ENCODE results near the gene PTPRT. TPM values are rescaled to one million over a fixed set of nuclear protein-coding genes. Genes with fewer than 3 reads are reported as not detected.

Gene PTPRT
- total and polyA plus RNA-seq, 10 of the 15 experiments (the other 5 are each of a cell fraction or from before 2014, with no cell fraction given): not detected

DNA sequence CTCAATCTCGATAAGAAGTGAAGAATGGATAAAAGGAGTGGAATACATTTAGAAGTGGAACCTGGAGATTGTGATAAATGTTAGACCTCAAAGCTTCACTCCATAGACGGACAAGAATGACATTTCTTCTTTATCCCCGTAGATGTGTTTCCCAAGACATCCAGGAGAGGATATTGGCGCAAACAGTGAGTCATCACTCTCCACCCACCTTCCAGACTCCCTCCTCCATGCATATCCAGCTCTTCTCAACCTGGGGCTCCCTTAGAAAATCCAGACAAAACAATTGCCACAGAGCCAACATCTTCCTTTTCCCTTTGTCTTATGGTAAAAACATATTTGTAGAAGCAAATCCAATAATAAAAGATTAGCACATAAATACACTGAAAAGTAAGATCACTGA lies 586.1 kb downstream of the PTPRT start:
- POLR2A ChIA-PET: no interaction called here
- Histone ChIP-seq H3K27me3 (replicated peaks in 1 of 2; ENCODE audit: control insufficient read depth in 2 of 2, insufficient read depth in 2 of 2, low read length in 1 of 2) (no peaks in the 10 kb centered on the region; a peak in 1 of 4 replicates), H3K36me3 (ENCODE audit: control insufficient read depth in 2 of 2, insufficient read depth in 2 of 2, low read length in 1 of 2) (no peaks in the 10 kb centered on the region), H4K20me1 (ENCODE audit: control insufficient read depth, insufficient read depth) (no peaks in the 10 kb centered on the region), H3K9me3 (replicated peaks; ENCODE audit: control insufficient read depth, insufficient read depth, low read length) (no peaks in the 10 kb centered on the region), H3K79me2 (ENCODE audit: control insufficient read depth, insufficient read depth, low read length) (no peaks in the 10 kb centered on the region), H3K4me3 (no peak overlapping the region), H3K4me1 (ENCODE audit: control insufficient read depth, insufficient read depth, low read length) (no peaks in the 10 kb centered on the region), H3K9ac (ENCODE audit: control insufficient read depth, insufficient read depth, low read length) (no peak overlapping the region), H3K27ac (ENCODE audit: control insufficient read depth, insufficient read depth) (no peak overlapping the region), H2AFZ (ENCODE audit: control insufficient read depth, low read depth, low read length) (no peak overlapping the region), H3K4me2 (ENCODE audit: control insufficient read depth, insufficient read depth) (no peak overlapping the region)
- CTCF ChIA-PET: interaction anchor here (0.6 kb wide), 1 partner anchor 1666 kb away, joined by 3 read pairs; no protein-coding TSS in a partner anchor
- BruUV-seq (replicated peaks): no TSS peak
- SMC1A ChIA-PET (ENCODE audit: uncharacterized antibody, unreplicated experiment): interaction anchor here (0.6 kb wide), 1 partner anchor 902 kb away, joined by 3 read pairs; no protein-coding TSS in a partner anchor
- intact Hi-C loops (cut with micrococcal nuclease; ENCODE audit: unreplicated experiment): no loop called here
- 33% methylated on average over 4 of the region's 4 CpGs for WGBS (ENCODE audit: insufficient coverage, insufficient replicate concordance, low lambda C conversion rate, missing lambda C conversion rate)
- DNase-seq (ENCODE audit: low read depth, low spot score): no peak
- in situ Hi-C loops (cut with MboI): no loop called here
- FAIRE-seq: no peak
- ATAC-seq: no peak
- RAD21 ChIA-PET (ENCODE audit: unreplicated experiment): no interaction called here
- TF ChIP-seq STAT3 (IDR thresholded peaks at IDR 0.05; ENCODE audit: low read depth, low read length): no peak
- TF ChIP-seq, protein P1, sequence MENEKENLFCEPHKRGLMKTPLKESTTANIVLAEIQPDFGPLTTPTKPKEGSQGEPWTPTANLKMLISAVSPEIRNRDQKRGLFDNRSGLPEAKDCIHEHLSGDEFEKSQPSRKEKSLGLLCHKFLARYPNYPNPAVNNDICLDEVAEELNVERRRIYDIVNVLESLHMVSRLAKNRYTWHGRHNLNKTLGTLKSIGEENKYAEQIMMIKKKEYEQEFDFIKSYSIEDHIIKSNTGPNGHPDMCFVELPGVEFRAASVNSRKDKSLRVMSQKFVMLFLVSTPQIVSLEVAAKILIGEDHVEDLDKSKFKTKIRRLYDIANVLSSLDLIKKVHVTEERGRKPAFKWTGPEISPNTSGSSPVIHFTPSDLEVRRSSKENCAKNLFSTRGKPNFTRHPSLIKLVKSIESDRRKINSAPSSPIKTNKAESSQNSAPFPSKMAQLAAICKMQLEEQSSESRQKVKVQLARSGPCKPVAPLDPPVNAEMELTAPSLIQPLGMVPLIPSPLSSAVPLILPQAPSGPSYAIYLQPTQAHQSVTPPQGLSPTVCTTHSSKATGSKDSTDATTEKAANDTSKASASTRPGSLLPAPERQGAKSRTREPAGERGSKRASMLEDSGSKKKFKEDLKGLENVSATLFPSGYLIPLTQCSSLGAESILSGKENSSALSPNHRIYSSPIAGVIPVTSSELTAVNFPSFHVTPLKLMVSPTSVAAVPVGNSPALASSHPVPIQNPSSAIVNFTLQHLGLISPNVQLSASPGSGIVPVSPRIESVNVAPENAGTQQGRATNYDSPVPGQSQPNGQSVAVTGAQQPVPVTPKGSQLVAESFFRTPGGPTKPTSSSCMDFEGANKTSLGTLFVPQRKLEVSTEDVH (IDR thresholded peaks at IDR 0.05; ENCODE audit: low read depth, partially characterized antibody): no peak
- TF ChIP-seq, protein P2, sequence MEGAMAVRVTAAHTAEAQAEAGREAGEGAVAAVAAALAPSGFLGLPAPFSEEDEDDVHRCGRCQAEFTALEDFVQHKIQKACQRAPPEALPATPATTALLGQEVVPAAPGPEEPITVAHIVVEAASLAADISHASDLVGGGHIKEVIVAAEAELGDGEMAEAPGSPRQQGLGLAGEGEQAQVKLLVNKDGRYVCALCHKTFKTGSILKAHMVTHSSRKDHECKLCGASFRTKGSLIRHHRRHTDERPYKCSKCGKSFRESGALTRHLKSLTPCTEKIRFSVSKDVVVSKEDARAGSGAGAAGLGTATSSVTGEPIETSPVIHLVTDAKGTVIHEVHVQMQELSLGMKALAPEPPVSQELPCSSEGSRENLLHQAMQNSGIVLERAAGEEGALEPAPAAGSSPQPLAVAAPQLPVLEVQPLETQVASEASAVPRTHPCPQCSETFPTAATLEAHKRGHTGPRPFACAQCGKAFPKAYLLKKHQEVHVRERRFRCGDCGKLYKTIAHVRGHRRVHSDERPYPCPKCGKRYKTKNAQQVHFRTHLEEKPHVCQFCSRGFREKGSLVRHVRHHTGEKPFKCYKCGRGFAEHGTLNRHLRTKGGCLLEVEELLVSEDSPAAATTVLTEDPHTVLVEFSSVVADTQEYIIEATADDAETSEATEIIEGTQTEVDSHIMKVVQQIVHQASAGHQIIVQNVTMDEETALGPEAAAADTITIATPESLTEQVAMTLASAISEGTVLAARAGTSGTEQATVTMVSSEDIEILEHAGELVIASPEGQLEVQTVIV (IDR thresholded peaks at IDR 0.05; ENCODE audit: borderline replicate concordance, partially characterized antibody): no peak
- TF ChIP-seq, protein P3, sequence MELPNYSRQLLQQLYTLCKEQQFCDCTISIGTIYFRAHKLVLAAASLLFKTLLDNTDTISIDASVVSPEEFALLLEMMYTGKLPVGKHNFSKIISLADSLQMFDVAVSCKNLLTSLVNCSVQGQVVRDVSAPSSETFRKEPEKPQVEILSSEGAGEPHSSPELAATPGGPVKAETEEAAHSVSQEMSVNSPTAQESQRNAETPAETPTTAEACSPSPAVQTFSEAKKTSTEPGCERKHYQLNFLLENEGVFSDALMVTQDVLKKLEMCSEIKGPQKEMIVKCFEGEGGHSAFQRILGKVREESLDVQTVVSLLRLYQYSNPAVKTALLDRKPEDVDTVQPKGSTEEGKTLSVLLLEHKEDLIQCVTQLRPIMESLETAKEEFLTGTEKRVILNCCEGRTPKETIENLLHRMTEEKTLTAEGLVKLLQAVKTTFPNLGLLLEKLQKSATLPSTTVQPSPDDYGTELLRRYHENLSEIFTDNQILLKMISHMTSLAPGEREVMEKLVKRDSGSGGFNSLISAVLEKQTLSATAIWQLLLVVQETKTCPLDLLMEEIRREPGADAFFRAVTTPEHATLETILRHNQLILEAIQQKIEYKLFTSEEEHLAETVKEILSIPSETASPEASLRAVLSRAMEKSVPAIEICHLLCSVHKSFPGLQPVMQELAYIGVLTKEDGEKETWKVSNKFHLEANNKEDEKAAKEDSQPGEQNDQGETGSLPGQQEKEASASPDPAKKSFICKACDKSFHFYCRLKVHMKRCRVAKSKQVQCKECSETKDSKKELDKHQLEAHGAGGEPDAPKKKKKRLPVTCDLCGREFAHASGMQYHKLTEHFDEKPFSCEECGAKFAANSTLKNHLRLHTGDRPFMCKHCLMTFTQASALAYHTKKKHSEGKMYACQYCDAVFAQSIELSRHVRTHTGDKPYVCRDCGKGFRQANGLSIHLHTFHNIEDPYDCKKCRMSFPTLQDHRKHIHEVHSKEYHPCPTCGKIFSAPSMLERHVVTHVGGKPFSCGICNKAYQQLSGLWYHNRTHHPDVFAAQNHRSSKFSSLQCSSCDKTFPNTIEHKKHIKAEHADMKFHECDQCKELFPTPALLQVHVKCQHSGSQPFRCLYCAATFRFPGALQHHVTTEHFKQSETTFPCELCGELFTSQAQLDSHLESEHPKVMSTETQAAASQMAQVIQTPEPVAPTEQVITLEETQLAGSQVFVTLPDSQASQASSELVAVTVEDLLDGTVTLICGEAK (IDR thresholded peaks at IDR 0.05; ENCODE audit: borderline replicate concordance): no peak
- TF ChIP-seq ATF7 (IDR thresholded peaks at IDR 0.05; ENCODE audit: low read depth): no peak
- TF ChIP-seq NR2C2 (IDR thresholded peaks at IDR 0.05; ENCODE audit: borderline replicate concordance, control insufficient read depth, insufficient read length, low read depth): no peak
- TF ChIP-seq, protein P4, sequence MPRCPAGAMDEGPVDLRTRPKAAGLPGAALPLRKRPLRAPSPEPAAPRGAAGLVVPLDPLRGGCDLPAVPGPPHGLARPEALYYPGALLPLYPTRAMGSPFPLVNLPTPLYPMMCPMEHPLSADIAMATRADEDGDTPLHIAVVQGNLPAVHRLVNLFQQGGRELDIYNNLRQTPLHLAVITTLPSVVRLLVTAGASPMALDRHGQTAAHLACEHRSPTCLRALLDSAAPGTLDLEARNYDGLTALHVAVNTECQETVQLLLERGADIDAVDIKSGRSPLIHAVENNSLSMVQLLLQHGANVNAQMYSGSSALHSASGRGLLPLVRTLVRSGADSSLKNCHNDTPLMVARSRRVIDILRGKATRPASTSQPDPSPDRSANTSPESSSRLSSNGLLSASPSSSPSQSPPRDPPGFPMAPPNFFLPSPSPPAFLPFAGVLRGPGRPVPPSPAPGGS (IDR thresholded peaks at IDR 0.05; ENCODE audit: borderline replicate concordance, insufficient read depth, low read depth, low read length, poor library complexity, severe bottlenecking): no peak
